ENCODE data around the gene EHD4. TPM values are rescaled to one million over a fixed set of nuclear protein-coding genes. Genes with fewer than 3 reads are reported as not detected.

Gene EHD4
- total RNA-seq, 4 donors from 2014 or later = 30.5 to 88.6 (median 37.8) TPM

GRCh38 chr15:41985236-41986160 lies 13.1 kb upstream of the EHD4 start:
- DNase-seq (ENCODE audit: low spot score) (no peak), ATAC-seq (ENCODE audit: low FRiP score) (no peak)
- TF ChIP-seq CTCF (IDR thresholded peaks at IDR 0.05) = no peak

- TF ChIP-seq CTCF (IDR thresholded peaks at IDR 0.05) = no peak
- DNase-seq (ENCODE audit: low spot score) = no peak
- no peak for ATAC-seq (ENCODE audit: low FRiP score)
Observed at GRCh38 chr15:41984622-41985021, 12.3 kb upstream of the EHD4 start.

- TF ChIP-seq CTCF (IDR thresholded peaks at IDR 0.05) = no peak
- DNase-seq (ENCODE audit: low spot score) (no peak), ATAC-seq (ENCODE audit: low FRiP score) (no peak)
Observed at GRCh38 chr15:41983621-41984571, 11.5 kb upstream of the EHD4 start.

GRCh38 chr15:41983221-41983620 lies 10.9 kb upstream of the EHD4 start:
- ATAC-seq (ENCODE audit: low FRiP score) (no peak), DNase-seq (ENCODE audit: low spot score) (no peak)
- TF ChIP-seq CTCF (IDR thresholded peaks at IDR 0.05) = no peak

GRCh38 chr15:41982133-41982930 lies 10.0 kb upstream of the EHD4 start:
- DNase-seq (ENCODE audit: low spot score) = no peak
- no peak for TF ChIP-seq CTCF (IDR thresholded peaks at IDR 0.05)
- ATAC-seq (ENCODE audit: low FRiP score) = no peak

- TF ChIP-seq CTCF (IDR thresholded peaks at IDR 0.05) = no peak
- ATAC-seq (ENCODE audit: low FRiP score) (no peak), DNase-seq (ENCODE audit: low spot score) (no peak)
Observed at GRCh38 chr15:41981371-41982132, 9.2 kb upstream of the EHD4 start.
